PFSK-1 (cell line): ENCODE data around the gene PCP4L1. TPM values are rescaled to one million over a fixed set of nuclear protein-coding genes. Genes with fewer than 3 reads are reported as not detected.

Experiments used
- FOXP2 ChIP-seq: optimal IDR thresholded peaks from 2 replicates; pipeline ENCODE3; 2011; ENCODE audit warnings: borderline replicate concordance, control low read depth, inconsistent platforms; ENCODE audit not compliant: insufficient read depth; ENCODE audit errors: extremely low read length, extremely low read depth
- POLR2AphosphoS5 ChIP-seq: IDR thresholded peaks from 2 replicates; pipeline ENCODE4 v1.6.1; 2012; ENCODE audit warnings: low read depth, mild to moderate bottlenecking, control low read depth, low read length, moderate library complexity
- SIN3A ChIP-seq: IDR thresholded peaks from 2 replicates; pipeline ENCODE4 v1.6.1; 2012; ENCODE audit warnings: mild to moderate bottlenecking, low read length, moderate library complexity, borderline replicate concordance; ENCODE audit not compliant: insufficient read depth
- TAF1 ChIP-seq: IDR thresholded peaks from 2 replicates; pipeline ENCODE4 v1.6.1; 2012; ENCODE audit warnings: low read length, control low read depth, borderline replicate concordance; ENCODE audit not compliant: insufficient read depth
- polyA plus RNA-seq: library from polyadenylated mRNA; unstranded; fragments of >200 nt; gene quantifications from one replicate; pipeline ENCODE4 v1.2.1, GENCODE V29; 2012; ENCODE audit warnings: low read depth, missing spikeins; ENCODE audit not compliant: insufficient read length
- TF ChIP-seq, protein P1 (sequence below), 2 experiments: IDR thresholded peaks; 2 replicates each; pipeline versions ENCODE4 v1.6.1 to v1.8.0; 2011 to 2012; ENCODE audit warnings: low read depth in 2 of 2, low read length in 2 of 2, control low read depth in 1 of 2, inconsistent platforms in 1 of 2, mild to moderate bottlenecking in 1 of 2, moderate library complexity in 1 of 2; ENCODE audit not compliant: insufficient read depth in 1 of 2

PCP4L1 gene
- polyA plus RNA-seq, result not detected

DNA sequence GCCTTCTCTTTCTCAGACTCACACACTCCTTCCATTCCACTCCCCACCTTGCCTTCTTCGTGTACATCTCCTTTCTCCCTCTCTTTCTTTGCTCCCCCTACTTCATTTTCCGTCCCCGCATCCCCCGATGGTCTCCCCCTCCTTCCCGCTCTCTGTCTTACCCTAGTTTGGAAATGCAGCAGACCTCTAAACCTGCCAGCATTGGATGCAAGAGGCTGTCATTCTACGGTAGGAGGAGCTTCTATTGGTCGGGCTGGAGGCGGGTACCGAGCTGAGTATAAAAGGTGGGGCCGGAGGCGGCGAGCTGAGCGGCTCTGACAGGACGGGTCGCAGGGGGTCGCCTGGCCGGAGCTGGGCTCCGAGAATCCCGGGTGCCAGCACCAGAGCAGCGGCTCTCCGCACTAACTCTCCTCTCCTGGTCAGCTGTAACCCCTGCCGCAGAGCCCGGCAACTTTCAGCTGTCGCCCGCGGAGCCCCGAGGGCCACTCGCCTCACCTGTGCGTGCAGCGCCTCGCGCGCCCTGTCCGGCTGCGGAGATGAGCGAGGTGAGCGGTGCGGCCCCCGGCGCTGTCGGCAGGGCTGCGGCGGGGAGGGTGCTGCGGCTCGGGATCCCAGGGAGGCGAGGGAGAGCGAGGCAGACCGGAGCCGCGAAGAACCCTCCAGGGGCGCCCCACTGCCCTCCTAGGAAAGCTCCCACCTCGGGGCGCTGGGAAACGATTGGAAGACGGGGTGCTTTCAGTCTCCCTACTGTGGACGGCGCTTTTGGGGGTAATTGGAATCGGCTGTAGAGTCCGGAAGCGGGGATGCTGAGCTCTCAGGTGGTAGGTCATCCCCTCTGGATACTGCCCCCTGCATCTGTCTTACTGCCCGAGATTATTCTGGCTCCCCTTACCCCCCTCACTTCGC, at the start of gene PCP4L1:
PCP4L1 (plus strand) TSS at position 307 of the 906 bp plus-strand sequence; CDS start at position 537, 230 bp downstream.
- TF ChIP-seq, protein P1, sequence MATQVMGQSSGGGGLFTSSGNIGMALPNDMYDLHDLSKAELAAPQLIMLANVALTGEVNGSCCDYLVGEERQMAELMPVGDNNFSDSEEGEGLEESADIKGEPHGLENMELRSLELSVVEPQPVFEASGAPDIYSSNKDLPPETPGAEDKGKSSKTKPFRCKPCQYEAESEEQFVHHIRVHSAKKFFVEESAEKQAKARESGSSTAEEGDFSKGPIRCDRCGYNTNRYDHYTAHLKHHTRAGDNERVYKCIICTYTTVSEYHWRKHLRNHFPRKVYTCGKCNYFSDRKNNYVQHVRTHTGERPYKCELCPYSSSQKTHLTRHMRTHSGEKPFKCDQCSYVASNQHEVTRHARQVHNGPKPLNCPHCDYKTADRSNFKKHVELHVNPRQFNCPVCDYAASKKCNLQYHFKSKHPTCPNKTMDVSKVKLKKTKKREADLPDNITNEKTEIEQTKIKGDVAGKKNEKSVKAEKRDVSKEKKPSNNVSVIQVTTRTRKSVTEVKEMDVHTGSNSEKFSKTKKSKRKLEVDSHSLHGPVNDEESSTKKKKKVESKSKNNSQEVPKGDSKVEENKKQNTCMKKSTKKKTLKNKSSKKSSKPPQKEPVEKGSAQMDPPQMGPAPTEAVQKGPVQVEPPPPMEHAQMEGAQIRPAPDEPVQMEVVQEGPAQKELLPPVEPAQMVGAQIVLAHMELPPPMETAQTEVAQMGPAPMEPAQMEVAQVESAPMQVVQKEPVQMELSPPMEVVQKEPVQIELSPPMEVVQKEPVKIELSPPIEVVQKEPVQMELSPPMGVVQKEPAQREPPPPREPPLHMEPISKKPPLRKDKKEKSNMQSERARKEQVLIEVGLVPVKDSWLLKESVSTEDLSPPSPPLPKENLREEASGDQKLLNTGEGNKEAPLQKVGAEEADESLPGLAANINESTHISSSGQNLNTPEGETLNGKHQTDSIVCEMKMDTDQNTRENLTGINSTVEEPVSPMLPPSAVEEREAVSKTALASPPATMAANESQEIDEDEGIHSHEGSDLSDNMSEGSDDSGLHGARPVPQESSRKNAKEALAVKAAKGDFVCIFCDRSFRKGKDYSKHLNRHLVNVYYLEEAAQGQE (IDR thresholded peaks at IDR 0.05; ENCODE audit: insufficient read depth in 1 of 2, low read depth in 2 of 2, low read length in 2 of 2), result no peak
- TF ChIP-seq POLR2AphosphoS5 (no peak), SIN3A (no peak), FOXP2 (no peak), TAF1 (no peak)

DNA sequence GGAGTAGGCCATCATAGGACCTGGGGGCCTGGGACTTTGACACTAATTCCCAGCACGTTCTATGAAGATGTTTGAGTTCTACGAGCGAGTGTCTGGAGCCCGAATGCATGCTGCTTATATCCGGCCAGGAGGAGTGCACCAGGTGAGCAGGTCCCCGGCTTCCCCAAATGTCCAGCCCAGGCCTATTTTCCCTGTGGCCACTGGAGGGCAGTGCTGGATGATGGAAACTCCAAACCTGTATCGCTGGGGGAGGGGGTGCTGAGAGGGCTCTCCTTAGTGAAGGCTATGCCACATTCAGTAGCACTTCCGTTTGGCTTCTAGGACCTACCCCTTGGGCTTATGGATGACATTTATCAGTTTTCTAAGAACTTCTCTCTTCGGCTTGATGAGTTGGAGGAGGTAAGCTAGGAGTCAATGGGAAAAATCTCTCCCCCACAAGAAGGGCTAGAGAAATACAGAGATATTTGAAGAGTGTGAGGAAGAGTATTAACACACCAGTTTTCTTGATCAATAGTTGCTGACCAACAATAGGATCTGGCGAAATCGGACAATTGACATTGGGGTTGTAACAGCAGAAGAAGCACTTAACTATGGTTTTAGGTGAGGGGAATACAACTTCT, 48.6 kb upstream of the PCP4L1 start:
- TF ChIP-seq POLR2AphosphoS5 (no peak), TAF1 (no peak), SIN3A (no peak), FOXP2 (no peak)
- TF ChIP-seq, protein P1 (IDR thresholded peaks at IDR 0.05; ENCODE audit: insufficient read depth in 1 of 2, low read depth in 2 of 2, low read length in 2 of 2), result no peak

DNA sequence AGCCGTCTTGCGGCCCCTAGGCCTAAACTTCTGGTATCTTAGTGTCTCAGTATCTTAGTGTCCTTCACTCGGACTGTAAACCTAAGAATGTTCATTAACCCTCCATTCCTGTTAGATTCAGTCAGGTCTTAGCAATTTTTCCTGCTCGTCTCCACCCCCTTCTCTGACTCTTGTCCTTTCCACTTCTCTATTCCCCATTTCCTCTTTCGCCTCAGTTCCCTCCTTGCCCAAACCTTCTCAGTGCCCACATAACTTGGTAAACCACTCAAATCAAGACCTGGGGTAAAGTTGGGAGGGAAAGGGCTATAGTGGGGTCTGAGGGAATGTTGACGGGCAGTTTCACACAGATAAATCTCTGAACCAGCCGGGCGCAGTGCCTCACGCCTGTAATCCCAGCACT, 44.2 kb upstream of the PCP4L1 start:
- no peak for TF ChIP-seq FOXP2
- no peak for TF ChIP-seq SIN3A
- TF ChIP-seq, protein P1 (IDR thresholded peaks at IDR 0.05; ENCODE audit: insufficient read depth in 1 of 2, low read depth in 2 of 2, low read length in 2 of 2), result no peak
- TF ChIP-seq TAF1, result no peak
- TF ChIP-seq POLR2AphosphoS5, result no peak

DNA sequence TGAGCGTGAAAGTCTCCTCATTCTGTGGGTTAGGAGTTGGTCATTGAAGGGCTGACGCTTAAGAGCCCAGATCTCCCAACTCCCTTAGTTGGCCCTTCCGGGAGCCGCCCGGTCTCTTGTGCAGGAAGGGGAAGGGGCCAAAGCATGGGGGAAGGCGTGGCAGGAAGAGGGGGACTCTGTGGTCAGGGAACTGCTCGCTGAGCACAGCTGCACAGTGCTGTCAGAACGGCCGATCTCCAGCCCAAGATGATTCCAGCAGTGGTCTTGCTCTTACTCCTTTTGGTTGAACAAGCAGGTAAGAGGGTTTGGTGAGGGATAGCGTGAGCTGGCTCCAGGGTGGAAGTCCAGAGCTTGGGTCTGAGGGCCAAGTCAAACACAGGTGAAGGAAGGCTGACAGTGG, 43.5 kb upstream of the PCP4L1 start, which contains the start of gene FCER1G:
FCER1G (plus strand) TSS at position 220 of the 400 bp plus-strand sequence; CDS start at position 247, 27 bp downstream.
- TF ChIP-seq SIN3A, result no peak
- TF ChIP-seq, protein P1 (IDR thresholded peaks at IDR 0.05; ENCODE audit: insufficient read depth in 1 of 2, low read depth in 2 of 2, low read length in 2 of 2), result no peak
- no peak for TF ChIP-seq TAF1
- TF ChIP-seq FOXP2, result no peak
- TF ChIP-seq POLR2AphosphoS5, result no peak
